Measurements from ENCODE around the gene GPR152. TPM values are rescaled to one million over a fixed set of nuclear protein-coding genes. Genes with fewer than 3 reads are reported as not detected.

Gene GPR152
- total RNA-seq, 2 donors from 2014 or later = not detected

DNA sequence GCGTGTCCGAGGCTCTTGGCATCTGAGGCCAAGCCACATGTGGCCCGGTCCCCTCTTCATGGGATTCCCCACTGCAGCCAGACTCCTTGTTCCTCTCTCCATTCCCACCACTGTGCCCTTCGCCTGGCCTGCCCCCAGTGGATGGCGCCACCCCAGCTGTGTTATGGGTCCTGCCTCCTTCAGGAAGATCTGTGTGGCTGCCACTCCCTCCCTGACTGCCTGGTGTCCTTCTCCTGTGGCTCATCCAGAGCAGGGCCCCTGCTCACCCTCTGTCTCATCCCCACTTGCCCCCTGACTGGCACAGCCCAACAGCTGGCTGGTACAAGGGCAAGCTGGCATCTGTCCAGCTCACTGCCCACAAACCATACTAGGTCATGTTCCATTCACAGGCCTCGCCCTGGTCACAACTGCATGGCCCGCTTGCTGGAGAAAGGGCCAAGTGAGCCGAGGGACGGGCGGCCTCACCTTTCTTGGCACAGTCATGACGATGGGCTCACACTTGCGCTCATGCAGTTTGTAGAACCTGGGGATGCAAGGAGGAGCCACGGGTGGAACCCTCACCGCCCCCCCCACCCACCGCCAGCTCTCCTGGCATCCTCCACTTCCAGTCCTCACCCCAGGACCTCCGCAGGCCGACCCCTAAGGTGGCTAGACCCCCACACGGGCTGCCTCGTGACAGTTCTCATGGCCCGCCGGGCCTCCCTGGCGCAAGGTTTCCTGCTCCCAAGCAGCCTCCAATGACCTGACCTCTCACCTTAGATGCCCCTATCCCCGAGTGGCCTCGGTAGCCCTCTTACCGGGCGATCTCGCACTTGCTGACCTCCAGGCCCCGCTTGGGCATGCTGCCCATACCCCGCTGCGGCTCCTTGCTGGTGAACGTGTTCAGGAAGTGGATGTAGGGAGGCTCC lies 13.0 kb downstream of the GPR152 start:
- Histone ChIP-seq H3K36me3 (replicated peaks in 1 of 2; ENCODE audit: insufficient read depth in 1 of 2, low read depth in 2 of 2) (no peaks in the 10 kb centered on the region), H3K27ac (no peak overlapping the region), H3K4me1 (peaks cover 18% of the 10 kb centered on the region), H3K27me3 (no peaks in the 10 kb centered on the region), H3K9me3 (no peaks in the 10 kb centered on the region), H3K4me3 (no peak overlapping the region)
- no peak for TF ChIP-seq POLR2A (IDR thresholded peaks at IDR 0.05)
- TF ChIP-seq, protein P1, sequence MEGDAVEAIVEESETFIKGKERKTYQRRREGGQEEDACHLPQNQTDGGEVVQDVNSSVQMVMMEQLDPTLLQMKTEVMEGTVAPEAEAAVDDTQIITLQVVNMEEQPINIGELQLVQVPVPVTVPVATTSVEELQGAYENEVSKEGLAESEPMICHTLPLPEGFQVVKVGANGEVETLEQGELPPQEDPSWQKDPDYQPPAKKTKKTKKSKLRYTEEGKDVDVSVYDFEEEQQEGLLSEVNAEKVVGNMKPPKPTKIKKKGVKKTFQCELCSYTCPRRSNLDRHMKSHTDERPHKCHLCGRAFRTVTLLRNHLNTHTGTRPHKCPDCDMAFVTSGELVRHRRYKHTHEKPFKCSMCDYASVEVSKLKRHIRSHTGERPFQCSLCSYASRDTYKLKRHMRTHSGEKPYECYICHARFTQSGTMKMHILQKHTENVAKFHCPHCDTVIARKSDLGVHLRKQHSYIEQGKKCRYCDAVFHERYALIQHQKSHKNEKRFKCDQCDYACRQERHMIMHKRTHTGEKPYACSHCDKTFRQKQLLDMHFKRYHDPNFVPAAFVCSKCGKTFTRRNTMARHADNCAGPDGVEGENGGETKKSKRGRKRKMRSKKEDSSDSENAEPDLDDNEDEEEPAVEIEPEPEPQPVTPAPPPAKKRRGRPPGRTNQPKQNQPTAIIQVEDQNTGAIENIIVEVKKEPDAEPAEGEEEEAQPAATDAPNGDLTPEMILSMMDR (IDR thresholded peaks at IDR 0.05) = peak in 1 of 7 experiments; percentile 9
- ATAC-seq (no peak), DNase-seq (peak in 2 of 4 donors; percentile 33 to 49)
- WGBS, 2 donors = 74 to 78% methylated on average over 18 to 31 of the region's 31 CpGs
- intact Hi-C loops (cut with DNase I) = no loop called here

DNA sequence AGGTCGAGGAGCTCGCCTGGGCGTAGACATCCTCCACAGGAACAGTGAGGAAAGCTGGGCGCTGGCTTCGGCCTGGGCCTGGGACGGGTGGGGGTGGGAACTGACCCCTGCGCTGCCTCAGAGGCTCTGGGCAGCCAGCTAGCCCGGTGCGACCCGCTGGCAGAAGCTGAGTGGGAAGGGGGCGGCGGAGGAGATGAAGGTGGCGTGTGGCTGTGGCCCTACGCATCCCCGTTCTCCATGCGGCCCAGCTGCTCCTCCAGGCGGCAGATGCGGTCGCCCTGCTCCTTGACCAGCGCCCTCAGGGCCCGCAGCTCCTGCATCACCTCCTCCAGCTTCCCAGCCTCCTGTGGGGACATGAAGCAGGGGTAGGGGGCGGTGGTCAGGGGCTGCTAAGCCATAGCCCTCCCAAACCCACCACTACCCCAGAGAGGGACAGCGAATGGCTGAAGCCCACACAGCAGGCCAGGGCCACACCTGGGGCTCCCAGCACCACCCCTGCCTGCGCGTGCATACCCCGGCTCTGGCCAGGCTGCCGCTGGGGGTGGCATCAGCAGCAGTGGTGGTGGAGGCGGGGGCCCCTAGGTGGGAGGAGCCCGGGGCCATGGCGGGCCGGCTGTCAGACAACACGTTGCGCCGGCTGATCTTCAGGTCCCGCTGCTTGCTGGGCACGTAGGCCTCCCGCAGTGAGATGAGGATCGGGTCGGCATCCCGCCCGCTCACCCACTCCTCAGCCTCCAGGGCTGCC lies 14.2 kb downstream of the GPR152 start:
- Histone ChIP-seq H3K9me3 (no peaks in the 10 kb centered on the region), H3K36me3 (replicated peaks in 1 of 2; ENCODE audit: insufficient read depth in 1 of 2, low read depth in 2 of 2) (no peaks in the 10 kb centered on the region), H3K4me3 (no peak overlapping the region), H3K27ac (no peak overlapping the region), H3K4me1 (peaks cover 11% of the 10 kb centered on the region), H3K27me3 (no peaks in the 10 kb centered on the region)
- DNase-seq (no peak), ATAC-seq (no peak)
- intact Hi-C loops (cut with DNase I) = no loop called here
- 84 to 100% methylated on average over 1 to 39 of the region's 41 CpGs for WGBS, 2 donors
- TF ChIP-seq, protein P1 (IDR thresholded peaks at IDR 0.05) = no peak
- TF ChIP-seq POLR2A (IDR thresholded peaks at IDR 0.05) = no peak

- DNase-seq (no peak), ATAC-seq (no peak)
- intact Hi-C loops (cut with DNase I) = no loop called here
- Histone ChIP-seq H3K4me1 (peaks cover 11% of the 10 kb centered on the region), H3K27me3 (no peaks in the 10 kb centered on the region), H3K9me3 (no peaks in the 10 kb centered on the region), H3K36me3 (replicated peaks in 1 of 2; ENCODE audit: insufficient read depth in 1 of 2, low read depth in 2 of 2) (peaks cover 0 to 2% of the 10 kb centered on the region in 2 donors), H3K4me3 (no peak overlapping the region), H3K27ac (no peak overlapping the region)
- WGBS, 2 donors = 74 to 80% methylated on average over 2 of the region's 3 CpGs
- TF ChIP-seq POLR2A (IDR thresholded peaks at IDR 0.05) = no peak
- TF ChIP-seq, protein P1 (IDR thresholded peaks at IDR 0.05) = no peak
These were observed 14.7 kb downstream of the GPR152 start for GRCh38 chr11:67437809-67438157.

DNA sequence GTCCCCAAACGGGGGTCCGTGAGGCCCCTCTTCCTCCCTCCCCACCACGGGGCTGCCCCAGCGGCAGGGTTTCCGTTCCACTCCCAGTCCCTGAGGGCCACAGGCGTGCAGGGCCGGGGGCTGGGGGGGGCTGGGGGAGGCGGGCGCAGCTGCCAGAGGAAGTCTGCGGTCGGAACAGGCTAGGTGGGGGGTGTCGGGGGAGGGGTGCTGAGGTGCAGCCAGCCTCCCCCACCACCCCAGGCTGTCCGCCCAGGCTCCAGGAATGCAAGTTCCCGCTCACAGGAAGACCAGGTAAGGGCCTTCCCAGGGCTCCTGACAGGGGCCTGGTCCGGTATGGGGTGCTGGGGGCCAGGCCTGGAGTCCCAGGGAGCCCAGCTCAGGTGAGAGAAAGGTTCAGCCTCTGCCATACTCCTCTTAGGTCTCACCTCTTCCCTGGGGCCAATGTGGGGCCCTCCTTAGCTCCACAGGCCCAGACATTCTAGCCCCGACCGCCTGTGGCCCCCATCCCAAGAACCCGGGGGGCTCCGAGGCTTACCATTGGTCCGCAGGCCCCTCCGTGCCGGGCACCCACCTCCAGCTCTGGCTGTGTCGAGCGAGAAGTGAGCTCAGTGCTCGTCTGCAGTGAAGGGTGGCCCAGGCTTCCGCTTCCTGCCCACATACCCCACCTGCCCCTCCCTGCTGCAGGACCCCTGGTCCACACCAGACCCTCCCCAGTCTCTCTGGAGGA lies 15.3 kb downstream of the GPR152 start, which contains the start of gene PTPRCAP:
PTPRCAP (minus strand) TSS at position 601 of the 727 bp plus-strand sequence; CDS start at position 538, 63 bp downstream.
- H3K4me3 ChIP-seq = no peak within 1 kb of the TSS
- WGBS, 2 donors = 59 to 70% methylated on average over 4 to 17 of the region's 26 CpGs
- peak within 1 kb of the TSS in 2 of 4 donors; percentile 8 to 22 for H3K27ac ChIP-seq
- H3K4me1 ChIP-seq = peaks cover 5% of the 10 kb centered on the region
- intact Hi-C loops (cut with DNase I) = no loop called here
- ATAC-seq (no peak), DNase-seq (no peak)
- H3K27me3 ChIP-seq = no peaks in the 10 kb centered on the region
- no peaks in the 10 kb centered on the region for H3K9me3 ChIP-seq
- TF ChIP-seq, protein P1 (IDR thresholded peaks at IDR 0.05) = no peak
- TF ChIP-seq POLR2A (IDR thresholded peaks at IDR 0.05) = peak in 1 of 3 donors; percentile 33
- peaks cover 0 to 4% of the 10 kb centered on the region in 2 donors for H3K36me3 ChIP-seq (replicated peaks in 1 of 2; ENCODE audit: insufficient read depth in 1 of 2, low read depth in 2 of 2)
